Caco-2 (cell line): ENCODE results near the gene PTS. TPM values are rescaled to one million over a fixed set of nuclear protein-coding genes. Genes with fewer than 3 reads are reported as not detected.

ENCODE experiments used
- BruUV-seq: library from RNA; stranded (reverse); fragments of 400-500 nt; replicated peaks from 2 replicates; lab custom pipeline; 2021; lab: Mats Ljungman, UMichigan
- CTCF ChIA-PET: fragments of 300-600 bp; sonication (Branson Sonifier 250); formaldehyde crosslinking; loops from one replicate; lab custom pipeline; 2022; ENCODE audit warnings: antibody characterized with exemption; lab: Charles Lee
- POLR2A ChIA-PET: fragments of 300-600 bp; sonication (Branson Sonifier 250); formaldehyde crosslinking; loops from one replicate; lab custom pipeline; 2022; ENCODE audit warnings: antibody characterized with exemption; lab: Charles Lee
- DNase-seq, 2 experiments: peaks; one replicate each; pipeline versions ENCODE4 v3.0.0 to v3.0.0-alpha.2; 2020 to 2022
- H3K27me3 ChIP-seq: replicated peaks from 2 replicates; pipeline ENCODE4 v1.6.0; 2011; ENCODE audit warnings: low read length; ENCODE audit not compliant: control insufficient read depth, insufficient read depth
- H3K36me3 ChIP-seq: 2 replicates; pipeline ENCODE4 v1.5.1; 2011; ENCODE audit warnings: low read length; ENCODE audit not compliant: control insufficient read depth, insufficient read depth
- H3K4me1 ChIP-seq: fragments of 250-450 bp; sonication (Bioruptor Pico); 2 replicates; pipeline ENCODE4 v1.5.1; 2020; ENCODE audit warnings: mild to moderate bottlenecking
- H3K4me3 ChIP-seq: 2 replicates; pipeline ENCODE4 v1.5.1; 2011; ENCODE audit warnings: low read depth, mild to moderate bottlenecking, control low read depth, low read length
- H3K9me3 ChIP-seq: fragments of 250-450 bp; sonication (Bioruptor Pico); 2 replicates; pipeline ENCODE4 v1.5.1; 2020; ENCODE audit warnings: mild to moderate bottlenecking, moderate library complexity
- H3K27ac Mint-ChIP-seq: one replicate; pipeline ENCODE4 v1.8.0; 2022; ENCODE audit warnings: mixed read lengths; ENCODE audit not compliant: unreplicated experiment
- H3K27me3 Mint-ChIP-seq: one replicate; pipeline ENCODE4 v1.8.0; 2022; ENCODE audit warnings: mixed read lengths; ENCODE audit not compliant: insufficient read depth, unreplicated experiment
- H3K36me3 Mint-ChIP-seq: one replicate; pipeline ENCODE4 v1.8.0; 2022; ENCODE audit warnings: mild to moderate bottlenecking, mixed read lengths; ENCODE audit not compliant: insufficient read depth, unreplicated experiment
- H3K4me1 Mint-ChIP-seq: one replicate; pipeline ENCODE4 v1.8.0; 2022; ENCODE audit warnings: low read depth, mixed read lengths; ENCODE audit not compliant: unreplicated experiment
- H3K4me3 Mint-ChIP-seq: one replicate; pipeline ENCODE4 v1.8.0; 2022; ENCODE audit warnings: mild to moderate bottlenecking, moderate library complexity, mixed read lengths; ENCODE audit not compliant: unreplicated experiment
- H3K9me3 Mint-ChIP-seq: one replicate; pipeline ENCODE4 v1.8.0; 2022; ENCODE audit warnings: mixed read lengths; ENCODE audit not compliant: unreplicated experiment
- CTCF ChIP-seq, 2 experiments: fragments of 200-600 bp in 1 of 2; IDR thresholded peaks; 1 replicate in 1 of 2; 2 replicates in 1 of 2; pipeline versions ENCODE4 v1.5.1 to v1.8.0; 2011 to 2022; ENCODE audit warnings: antibody characterized with exemption in 1 of 2, control low read depth in 1 of 2, inconsistent platforms in 1 of 2, low read depth in 1 of 2, low read length in 1 of 2, mild to moderate bottlenecking in 1 of 2, moderate library complexity in 1 of 2; ENCODE audit not compliant: insufficient read depth in 1 of 2, severe bottlenecking in 1 of 2, unreplicated experiment in 1 of 2
- intact Hi-C: fragments of 100-400 bp; cut with micrococcal nuclease; formaldehyde crosslinking; loops from one replicate; pipeline ENCODE4 v1.10.0; 2022; ENCODE audit not compliant: unreplicated experiment
- total RNA-seq: library from RNA; stranded (reverse); gene quantifications from 2 replicates; pipeline ENCODE4 v1.2.3, GENCODE V29; 2022

PTS gene
- total RNA-seq, 1 experiment from 2014 or later = 78.0 TPM

DNA sequence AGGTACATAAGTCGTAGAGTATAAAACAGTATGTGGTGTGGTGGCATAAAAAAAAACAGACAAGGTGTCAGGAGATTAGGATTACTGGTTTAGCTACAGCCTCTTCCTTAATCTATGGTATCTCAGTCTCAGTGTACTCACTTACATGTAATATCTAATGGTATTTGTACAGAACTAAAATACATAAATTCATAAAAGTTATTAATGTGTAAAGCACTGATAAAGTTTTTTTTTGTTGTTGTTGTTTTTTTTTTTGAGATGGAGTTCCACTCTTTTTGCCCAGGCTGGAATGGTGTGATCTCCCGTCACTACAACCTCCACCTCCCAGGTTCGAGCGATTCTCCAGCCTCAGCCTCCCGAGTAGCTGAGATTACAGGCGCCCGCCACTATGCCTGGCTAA lies 2.9 kb downstream of the PTS start:
- Mint-ChIP-seq H3K4me1 (peaks cover 16% of the 10 kb centered on the region), H3K36me3 (peaks cover 68% of the 10 kb centered on the region), H3K27ac (no peak overlapping the region), H3K27me3 (no peaks in the 10 kb centered on the region), H3K9me3 (no peaks in the 10 kb centered on the region), H3K4me3 (no peak overlapping the region)
- no peak for TF ChIP-seq CTCF (IDR thresholded peaks at IDR 0.05; ENCODE audit: insufficient read depth in 1 of 2, low read depth in 1 of 2, low read length in 1 of 2, severe bottlenecking in 1 of 2, unreplicated experiment in 1 of 2)
- H3K36me3 ChIP-seq = peaks cover 3% of the 10 kb centered on the region; the same call in 1 of the 2 replicates
- H3K9me3 ChIP-seq = no peaks in the 10 kb centered on the region
- BruUV-seq = no TSS peak
- peaks cover 11% of the 10 kb centered on the region; the same call in 1 of the 2 replicates for H3K4me1 ChIP-seq
- ChIA-PET CTCF (interaction anchor here (1.5 kb wide), 1 partner anchor 51 kb away, joined by 4 read pairs; no protein-coding TSS in a partner anchor), POLR2A (no interaction called here)
- no peak overlapping the region for H3K4me3 ChIP-seq
- no peaks in the 10 kb centered on the region for H3K27me3 ChIP-seq
- intact Hi-C loops = no loop called here
- no peak for DNase-seq

- no peak for TF ChIP-seq CTCF (IDR thresholded peaks at IDR 0.05; ENCODE audit: insufficient read depth in 1 of 2, low read depth in 1 of 2, low read length in 1 of 2, severe bottlenecking in 1 of 2, unreplicated experiment in 1 of 2)
- Histone ChIP-seq H3K36me3 (peaks cover 3% of the 10 kb centered on the region; the same call in 1 of the 2 replicates), H3K27me3 (no peaks in the 10 kb centered on the region), H3K4me1 (peaks cover 11% of the 10 kb centered on the region; the same call in 1 of the 2 replicates), H3K4me3 (no peak overlapping the region), H3K9me3 (no peaks in the 10 kb centered on the region)
- intact Hi-C loops = no loop called here
- ChIA-PET POLR2A (no interaction called here), CTCF (interaction anchor here (1.5 kb wide), 1 partner anchor 50 kb away, joined by 4 read pairs; no protein-coding TSS in a partner anchor)
- Mint-ChIP-seq H3K4me3 (no peak overlapping the region), H3K4me1 (peaks cover 16% of the 10 kb centered on the region), H3K36me3 (peaks cover 73% of the 10 kb centered on the region), H3K27me3 (no peaks in the 10 kb centered on the region), H3K9me3 (no peaks in the 10 kb centered on the region), H3K27ac (no peak overlapping the region)
- no TSS peak for BruUV-seq
- DNase-seq = no peak
Observed at GRCh38 chr11:112229746-112230433, 3.7 kb downstream of the PTS start.

DNA sequence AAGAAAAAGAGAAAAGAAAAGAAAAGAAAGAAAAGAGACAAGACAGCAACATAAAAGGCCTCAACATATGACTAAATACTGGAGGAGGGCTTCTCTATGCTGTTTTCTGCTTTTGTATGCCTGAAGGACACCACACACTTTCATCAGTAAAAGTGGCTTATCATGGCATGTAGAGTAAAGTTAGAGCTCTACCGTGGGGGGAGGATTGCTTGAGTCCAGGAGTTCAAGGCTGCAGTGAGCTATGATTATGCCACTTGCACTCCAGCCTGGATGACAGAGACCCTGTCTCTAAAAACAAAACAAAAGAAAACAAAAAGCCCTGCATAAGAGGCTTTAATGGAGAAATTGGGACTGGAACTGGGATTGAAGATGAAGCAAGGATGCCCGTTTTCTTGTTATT lies 5.7 kb downstream of the PTS start:
- Mint-ChIP-seq H3K9me3 (no peaks in the 10 kb centered on the region), H3K27ac (no peak overlapping the region), H3K27me3 (no peaks in the 10 kb centered on the region), H3K36me3 (peaks cover 82% of the 10 kb centered on the region), H3K4me3 (no peak overlapping the region), H3K4me1 (peaks cover 22% of the 10 kb centered on the region)
- ChIA-PET POLR2A (no interaction called here), CTCF (interaction anchor here (1.5 kb wide), 1 partner anchor 48 kb away, joined by 17 read pairs; no protein-coding TSS in a partner anchor)
- H3K36me3 ChIP-seq = peaks cover 6% of the 10 kb centered on the region; the same call in 1 of the 2 replicates
- H3K4me1 ChIP-seq = peaks cover 11% of the 10 kb centered on the region; the same call in 1 of the 2 replicates
- H3K4me3 ChIP-seq = no peak overlapping the region
- no peaks in the 10 kb centered on the region for H3K27me3 ChIP-seq
- H3K9me3 ChIP-seq = no peaks in the 10 kb centered on the region
- intact Hi-C loops = no loop called here
- BruUV-seq = no TSS peak
- no peak for TF ChIP-seq CTCF (IDR thresholded peaks at IDR 0.05; ENCODE audit: insufficient read depth in 1 of 2, low read depth in 1 of 2, low read length in 1 of 2, severe bottlenecking in 1 of 2, unreplicated experiment in 1 of 2)
- DNase-seq = no peak
